Ureter (tissue), 1 donor: Measurements from ENCODE around the gene BTBD9. TPM values are rescaled to one million over a fixed set of nuclear protein-coding genes. Genes with fewer than 3 reads are reported as not detected.

Experiments
- DNase-seq: peaks from one replicate; pipeline ENCODE4 v3.0.0-alpha.2; 2020; ENCODE audit warnings: low spot score
- total RNA-seq: library from RNA; stranded (reverse); gene quantifications from one replicate; pipeline ENCODE4 v1.2.4, GENCODE V29; 2023
- donor health status: DM: yes; HTN: yes; CAD: no.

BTBD9 gene
- total RNA-seq, 1 donor from 2014 or later: 42.5 TPM

DNA sequence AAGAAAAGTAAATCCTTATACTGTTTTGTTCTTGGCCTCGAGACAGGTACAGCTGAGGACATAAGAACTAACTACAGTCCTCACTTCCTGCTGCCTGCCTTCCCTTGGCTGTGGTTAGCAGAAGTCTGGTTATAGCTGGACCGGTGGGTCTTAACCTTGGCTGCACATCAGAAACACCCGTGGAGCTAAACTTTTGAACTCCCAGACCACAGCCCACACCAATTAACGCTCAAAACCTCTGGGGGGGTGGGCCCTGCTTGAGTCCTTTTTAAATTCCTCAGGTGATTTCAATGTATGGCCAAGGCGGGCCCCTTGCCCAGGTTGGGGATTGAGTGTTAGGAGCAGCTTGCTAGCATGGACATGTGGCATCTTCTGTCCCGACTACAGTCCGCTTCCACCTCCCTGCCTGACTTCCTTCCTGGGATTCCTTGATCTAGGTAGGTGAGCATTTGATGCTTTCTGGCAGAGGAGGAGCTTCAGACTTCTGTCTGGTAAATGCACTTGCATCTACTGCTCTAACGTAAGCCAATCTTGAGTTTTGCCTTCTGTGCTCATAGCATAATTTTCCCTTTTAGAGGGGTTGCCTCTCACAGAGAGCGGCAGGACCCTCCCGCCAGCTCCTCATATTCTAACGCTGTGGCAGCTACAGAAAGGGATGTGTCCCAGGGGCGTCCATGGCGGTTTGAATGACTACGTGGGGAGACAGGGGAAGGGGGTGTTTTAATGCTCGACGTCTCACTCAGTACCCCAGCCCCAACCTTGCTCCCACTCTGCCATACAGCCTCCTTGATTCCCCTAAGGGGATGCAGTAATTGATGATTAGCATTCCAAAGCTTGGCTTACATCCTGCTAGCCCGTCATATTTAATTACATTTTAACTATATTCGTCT lies 430.1 kb downstream of the BTBD9 start:
- DNase-seq: no peak

- no peak for DNase-seq
Measured at GRCh38 chr6:38208028-38208427, 431.7 kb downstream of the BTBD9 start.

- DNase-seq: no peak
Measured at GRCh38 chr6:38207375-38207774, 432.4 kb downstream of the BTBD9 start.

- no peak for DNase-seq
Measured at GRCh38 chr6:38198219-38198618, 441.5 kb downstream of the BTBD9 start.

DNA sequence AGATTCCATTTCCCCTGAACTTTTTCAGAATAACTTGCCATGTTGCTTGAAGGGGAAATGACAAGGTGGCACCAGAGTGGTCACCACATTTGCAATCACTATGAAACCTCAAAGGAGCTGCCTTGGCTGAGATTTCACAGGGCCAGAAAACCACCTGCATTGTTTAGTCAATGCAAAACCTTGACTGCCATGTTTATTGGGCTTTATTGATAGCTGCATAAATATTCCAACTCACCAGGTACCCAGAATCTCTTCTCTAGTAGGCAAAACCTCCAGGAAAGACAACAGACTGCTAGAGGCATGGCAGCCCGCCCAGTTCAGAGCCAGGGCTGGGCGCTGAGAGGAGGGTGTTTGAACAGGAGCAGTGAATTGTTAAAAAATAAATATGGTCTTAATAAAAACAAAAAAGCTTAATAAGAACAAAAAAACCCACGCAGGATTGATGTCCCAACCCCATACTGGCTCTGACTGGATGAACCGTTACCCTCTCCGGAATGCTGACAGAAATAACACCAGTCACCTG lies 444.6 kb downstream of the BTBD9 start:
- DNase-seq: no peak

GRCh38 chr6:38194589-38194988 lies 445.1 kb downstream of the BTBD9 start:
- no peak for DNase-seq

- no peak for DNase-seq
Measured at GRCh38 chr6:38194282-38194572, 445.5 kb downstream of the BTBD9 start.

DNA sequence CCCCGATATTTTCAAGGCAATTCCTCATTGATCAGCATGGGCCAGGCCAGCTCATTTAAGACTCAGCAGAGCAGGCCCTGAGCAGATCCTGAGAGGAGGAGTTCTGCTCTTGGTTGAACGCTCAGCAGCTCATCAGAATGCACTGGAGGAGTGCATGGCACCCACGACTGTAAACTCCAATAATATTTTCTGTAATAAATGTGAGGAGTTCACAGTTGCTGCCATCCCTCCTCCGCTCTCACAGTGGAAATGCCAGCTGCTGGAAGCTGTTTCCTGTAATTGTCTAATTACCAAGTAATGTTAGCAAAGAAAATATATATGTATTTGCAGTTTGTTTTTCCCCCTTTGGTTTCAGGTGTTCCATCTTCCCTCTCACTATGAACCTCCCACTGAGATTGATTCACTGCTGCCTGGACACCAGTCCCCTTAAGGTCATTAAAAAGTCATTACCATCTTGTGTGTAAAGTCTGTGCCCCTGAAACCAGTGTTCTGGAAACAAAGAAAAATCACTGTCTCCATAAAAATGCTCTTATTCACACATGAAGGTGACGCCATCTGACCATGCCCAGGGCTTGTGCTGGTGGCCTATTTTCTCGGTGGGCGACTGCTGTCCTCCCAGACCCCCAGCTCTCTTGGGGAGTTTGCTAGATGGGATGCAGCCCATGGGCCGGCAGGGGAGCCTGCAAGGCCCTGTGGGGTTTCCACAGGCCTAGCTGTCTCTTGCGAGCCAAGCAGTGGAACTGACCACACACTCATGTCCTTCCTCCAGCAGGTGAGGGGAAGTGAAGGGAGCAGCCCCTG lies 446.0 kb downstream of the BTBD9 start:
- no peak for DNase-seq

DNA sequence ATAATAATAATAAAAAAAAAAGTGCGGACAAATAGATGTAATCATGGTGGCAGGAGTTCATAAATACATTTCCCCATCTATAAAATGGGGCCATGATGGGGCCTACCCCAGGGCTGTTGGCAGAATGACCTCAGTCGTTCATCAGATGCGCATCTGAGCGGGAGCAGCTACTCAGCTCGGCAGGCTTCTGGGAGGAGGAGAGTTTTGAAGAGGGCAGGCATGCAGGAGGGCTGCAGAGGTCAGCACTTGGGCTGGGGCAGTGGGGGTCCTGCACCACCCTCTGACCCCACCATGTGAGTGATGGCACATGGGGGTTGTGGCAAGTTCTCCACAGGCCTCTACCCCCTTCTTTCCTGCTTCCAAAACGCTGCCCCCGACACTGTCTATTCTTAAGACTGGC lies 446.7 kb downstream of the BTBD9 start:
- DNase-seq: no peak

- no peak for DNase-seq
Measured at GRCh38 chr6:38192487-38192886, 447.2 kb downstream of the BTBD9 start.

DNA sequence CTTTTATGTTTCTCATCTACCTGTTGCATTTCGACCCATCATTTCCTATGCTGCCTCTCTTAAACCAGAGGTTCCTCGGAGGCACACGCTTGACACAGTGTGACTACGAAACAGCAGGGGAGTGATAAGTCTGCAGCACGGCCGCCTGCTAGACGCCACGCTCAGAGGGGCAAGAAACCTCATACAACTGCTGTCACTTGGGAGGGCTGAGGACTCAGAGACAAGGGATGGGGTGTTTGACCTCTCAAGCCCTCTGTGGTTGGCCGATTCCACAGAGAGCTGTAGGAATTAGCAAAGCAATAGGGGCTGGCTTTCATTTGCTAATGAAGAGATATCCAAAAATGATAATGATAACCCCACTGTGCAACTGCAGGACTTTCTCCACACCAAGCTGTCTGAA lies 447.7 kb downstream of the BTBD9 start:
- DNase-seq: no peak

DNA sequence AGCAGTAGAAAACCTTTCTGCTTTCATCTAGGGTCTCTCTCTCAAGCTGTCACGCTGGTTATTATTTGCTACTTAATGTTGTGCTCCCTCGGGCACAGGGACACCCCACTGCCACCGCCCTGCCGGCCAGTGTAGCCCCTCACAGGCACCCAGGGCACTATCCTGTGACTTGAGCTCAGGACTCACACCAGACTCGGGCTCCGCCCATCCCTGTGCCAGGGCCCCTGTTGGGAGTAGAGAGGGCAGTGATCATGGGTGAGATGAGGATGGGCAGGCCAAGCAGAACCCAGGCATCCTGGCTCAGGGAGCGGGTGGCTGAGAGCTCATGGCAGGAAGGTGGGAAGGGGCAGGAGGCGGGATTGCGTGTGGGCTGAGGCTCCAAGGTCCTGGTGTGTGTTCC lies 448.3 kb downstream of the BTBD9 start:
- no peak for DNase-seq

GRCh38 chr6:38188677-38189335 lies 450.9 kb downstream of the BTBD9 start:
- no peak for DNase-seq

- DNase-seq: no peak
Measured at GRCh38 chr6:38187811-38188590, 451.7 kb downstream of the BTBD9 start.

DNA sequence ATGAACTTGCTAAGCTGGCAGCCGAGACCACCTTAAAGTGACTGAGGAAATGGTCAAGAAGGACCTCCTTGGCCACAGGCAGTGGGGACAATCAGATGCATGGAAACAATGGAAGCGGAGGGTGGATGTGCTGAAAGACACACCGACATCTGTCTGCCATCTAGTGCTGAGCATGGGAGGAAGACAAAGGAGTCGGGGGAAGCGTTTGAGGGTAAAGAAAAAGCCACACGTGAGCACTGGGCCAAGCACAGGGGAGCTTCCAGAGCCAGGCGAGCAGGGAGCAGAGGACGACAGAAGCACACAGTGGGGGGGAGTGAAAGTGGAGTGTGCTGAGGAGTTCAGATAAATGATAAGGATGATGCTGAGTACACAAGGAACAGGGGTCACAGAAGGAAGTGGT lies 452.4 kb downstream of the BTBD9 start:
- no peak for DNase-seq

DNA sequence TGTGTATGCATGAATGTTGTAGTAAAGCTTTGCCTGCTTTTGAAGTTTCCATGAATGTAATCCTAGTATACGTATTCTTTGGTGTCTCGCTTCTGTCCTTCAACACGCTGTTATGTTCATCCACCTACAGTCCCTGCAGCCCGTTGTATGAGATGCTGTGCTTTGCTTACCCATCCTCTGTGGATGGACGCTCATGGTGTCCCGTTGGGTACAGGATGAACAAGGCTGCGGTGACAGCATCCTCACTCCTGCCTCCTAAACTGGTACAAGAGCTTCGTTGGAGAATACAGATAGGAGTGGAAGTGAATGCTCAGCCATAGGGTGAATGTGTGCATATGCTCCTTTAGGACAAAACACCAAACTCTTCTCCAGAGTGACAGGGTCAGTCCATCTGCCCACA lies 454.0 kb downstream of the BTBD9 start:
- no peak for DNase-seq

- DNase-seq: no peak
Measured at GRCh38 chr6:38185244-38185643, 454.5 kb downstream of the BTBD9 start.

DNA sequence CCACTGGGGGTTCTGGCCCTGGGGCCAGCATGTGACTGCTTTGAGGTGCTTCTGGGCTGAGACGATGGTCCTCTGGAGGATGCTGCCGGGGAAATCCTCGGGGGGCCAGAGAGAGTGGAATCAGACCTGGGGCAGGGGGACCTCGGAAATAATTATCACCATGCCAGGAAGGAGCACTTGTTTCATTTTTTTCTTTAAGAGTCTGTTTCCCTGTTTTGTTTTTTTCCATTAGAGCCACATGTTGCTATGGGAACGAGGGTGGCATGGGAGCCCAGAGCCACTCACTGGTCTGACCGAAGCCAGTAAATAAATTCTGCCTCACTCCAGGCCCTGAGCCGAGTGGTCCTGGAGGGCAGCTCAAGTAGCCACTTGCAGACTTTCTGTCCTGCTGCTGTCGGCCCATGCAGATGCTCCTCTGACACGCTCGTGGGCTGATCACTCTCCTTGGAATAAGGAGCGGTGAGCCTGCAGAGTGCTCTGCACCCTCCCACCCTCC lies 455.1 kb downstream of the BTBD9 start:
- no peak for DNase-seq

GRCh38 chr6:38183856-38184584 lies 455.7 kb downstream of the BTBD9 start:
- DNase-seq: no peak

GRCh38 chr6:38182426-38182825 lies 457.3 kb downstream of the BTBD9 start:
- no peak for DNase-seq

GRCh38 chr6:38180586-38180985 lies 459.1 kb downstream of the BTBD9 start:
- no peak for DNase-seq
